MM.1S (cell line): ENCODE data around the gene TEX19.

Source experiments
- CTCF ChIP-seq: fragments of 300-600 bp; sonication (generic); IDR thresholded peaks from 2 replicates; pipeline ENCODE4 v1.5.1; 2016; ENCODE audit warnings: antibody characterized with exemption, low read length, mixed read lengths
- EZH2 ChIP-seq: fragments of 300-600 bp; sonication (generic); optimal IDR thresholded peaks from 2 replicates; pipeline ENCODE3; 2017; ENCODE audit warnings: low read depth, mild to moderate bottlenecking, antibody characterized with exemption, low read length, mixed read lengths
- EZH2phosphoT487 ChIP-seq: fragments of 300-600 bp; sonication (generic); IDR thresholded peaks from 2 replicates; pipeline ENCODE4 v1.6.1; 2018; ENCODE audit warnings: antibody characterized with exemption, low read length

- TF ChIP-seq CTCF: no peak
- TF ChIP-seq EZH2phosphoT487: no peak
- no peak for TF ChIP-seq EZH2
Observed at GRCh38 chr17:82327289-82327688, 31.8 kb upstream of the TEX19 start.
